Trophoblast cell (in vitro differentiated cells and primary cell): Measurements from ENCODE around the gene SMARCB1.

ENCODE experiments used
- DNase-seq, 2 donors: peaks; one replicate each; pipeline ENCODE4 v3.0.0-alpha.2; 2016
- H2AFZ ChIP-seq: 2 replicates; pipeline ENCODE4 v1.6.1; 2013; ENCODE audit warnings: low read length, moderate library complexity, mild to moderate bottlenecking; ENCODE audit not compliant: insufficient read depth, poor library complexity
- H2AK5ac ChIP-seq: 2 replicates; pipeline ENCODE4 v1.6.1; 2013; ENCODE audit warnings: mild to moderate bottlenecking, low read length
- H2BK120ac ChIP-seq: 2 replicates; pipeline ENCODE4 v1.6.1; 2013; ENCODE audit warnings: low read length, mild to moderate bottlenecking, moderate library complexity; ENCODE audit not compliant: insufficient read depth, poor library complexity
- H2BK12ac ChIP-seq: 2 replicates; pipeline ENCODE4 v1.6.1; 2013; ENCODE audit warnings: mild to moderate bottlenecking, low read length, moderate library complexity
- H2BK5ac ChIP-seq: 2 replicates; pipeline ENCODE4 v1.6.1; 2013; ENCODE audit warnings: low read length, low read depth, moderate library complexity, mild to moderate bottlenecking; ENCODE audit not compliant: poor library complexity
- H3K14ac ChIP-seq: 2 replicates; pipeline ENCODE4 v1.6.1; 2013; ENCODE audit warnings: mild to moderate bottlenecking, low read length
- H3K18ac ChIP-seq: 2 replicates; pipeline ENCODE4 v1.6.1; 2013; ENCODE audit warnings: mild to moderate bottlenecking, low read length
- H3K23ac ChIP-seq: 2 replicates; pipeline ENCODE4 v1.6.1; 2013; ENCODE audit warnings: low read length
- H3K27ac ChIP-seq: 2 replicates; pipeline ENCODE4 v1.5.1; 2013; ENCODE audit warnings: low read depth, mild to moderate bottlenecking, inconsistent platforms, low read length, moderate library complexity
- H3K27me3 ChIP-seq: 2 replicates; pipeline ENCODE4 v1.6.1; 2013; ENCODE audit warnings: inconsistent platforms, mild to moderate bottlenecking, low read length, moderate library complexity; ENCODE audit not compliant: insufficient read depth
- H3K36me3 ChIP-seq, 2 experiments: 1 replicate in 1 of 2; 2 replicates in 1 of 2; pipeline ENCODE4 v1.6.1; 2013; ENCODE audit warnings: low read length in 2 of 2, mild to moderate bottlenecking in 2 of 2, moderate library complexity in 1 of 2; ENCODE audit not compliant: insufficient read depth in 2 of 2, control insufficient read depth in 1 of 2
- H3K4ac ChIP-seq: 2 replicates; pipeline ENCODE4 v1.6.1; 2013; ENCODE audit warnings: low read depth, mild to moderate bottlenecking, low read length, moderate library complexity
- H3K4me1 ChIP-seq, 2 experiments: 1 replicate in 1 of 2; 2 replicates in 1 of 2; pipeline ENCODE4 v1.6.1; 2013; ENCODE audit warnings: low read length in 2 of 2, mild to moderate bottlenecking in 2 of 2, moderate library complexity in 1 of 2; ENCODE audit not compliant: insufficient read depth in 2 of 2, control insufficient read depth in 1 of 2
- H3K4me2 ChIP-seq: 2 replicates; pipeline ENCODE4 v1.6.1; 2013; ENCODE audit warnings: inconsistent platforms, mild to moderate bottlenecking, low read length, moderate library complexity
- H3K4me3 ChIP-seq: 2 replicates; pipeline ENCODE4 v1.5.1; 2013; ENCODE audit warnings: mild to moderate bottlenecking, low read depth, low read length, inconsistent platforms
- H3K79me1 ChIP-seq: one replicate; pipeline ENCODE4 v1.6.1; 2013; ENCODE audit warnings: low read length
- H3K79me2 ChIP-seq: 2 replicates; pipeline ENCODE4 v1.6.1; 2013; ENCODE audit warnings: low read length, mild to moderate bottlenecking; ENCODE audit not compliant: control insufficient read depth, insufficient read depth, poor library complexity
- H3K9ac ChIP-seq: 2 replicates; pipeline ENCODE4 v1.6.1; 2013; ENCODE audit warnings: mild to moderate bottlenecking, low read length
- H3K9me3 ChIP-seq: 2 replicates; pipeline ENCODE4 v1.6.1; 2013; ENCODE audit warnings: low read depth, mild to moderate bottlenecking, control low read depth, inconsistent platforms, low read length; ENCODE audit not compliant: insufficient read depth
- H4K12ac ChIP-seq: 2 replicates; pipeline ENCODE4 v1.6.1; 2013; ENCODE audit warnings: low read depth, mild to moderate bottlenecking, low read length, moderate library complexity
- H4K8ac ChIP-seq: 2 replicates; pipeline ENCODE4 v1.6.1; 2013; ENCODE audit warnings: low read depth, mild to moderate bottlenecking, low read length, moderate library complexity
- H4K91ac ChIP-seq: one replicate; pipeline ENCODE4 v1.6.1; 2013; ENCODE audit warnings: low read depth, mild to moderate bottlenecking, low read length, moderate library complexity
- WGBS: extraction: QIAGEN DNeasy Blood & Tissue Kit; methylation state at CpG from one replicate; pipeline ENCODE4 v1.1.7; 2013; ENCODE audit warnings: missing lambda C conversion rate; ENCODE audit not compliant: insufficient read length, insufficient coverage; ENCODE audit errors: extremely low coverage; 5-methylcytosine and 5-hydroxymethylcytosine counted together

SMARCB1 gene

GRCh38 chr22:23837496-23837859 lies 50.7 kb downstream of the SMARCB1 start:
- no peak overlapping the region for H3K9ac ChIP-seq
- H2BK5ac ChIP-seq, result no peak overlapping the region
- H3K4me1 ChIP-seq, result peaks cover 6 to 12% of the 10 kb centered on the region in 2 experiments
- peak; percentile 84 to 85 for DNase-seq
- no peaks in the 10 kb centered on the region for H3K27me3 ChIP-seq
- no CpG with 5 or more reads among the region's 12 CpGs for WGBS
- no peak overlapping the region for H3K4me2 ChIP-seq
- H3K14ac ChIP-seq, result no peak overlapping the region
- no peak overlapping the region for H3K4me3 ChIP-seq
- H3K27ac ChIP-seq, result no peak overlapping the region
- H3K36me3 ChIP-seq, result peaks cover 37 to 39% of the 10 kb centered on the region in 2 experiments
- H2AK5ac ChIP-seq, result no peak overlapping the region
- H4K8ac ChIP-seq, result no peak overlapping the region
- H3K18ac ChIP-seq, result no peak overlapping the region
- no peak overlapping the region for H4K12ac ChIP-seq
- no peak overlapping the region for H2AFZ ChIP-seq
- H3K79me2 ChIP-seq, result no peaks in the 10 kb centered on the region
- no peak overlapping the region for H2BK12ac ChIP-seq
- no peak overlapping the region for H3K4ac ChIP-seq
- no peaks in the 10 kb centered on the region for H3K79me1 ChIP-seq
- no peak overlapping the region for H4K91ac ChIP-seq
- no peak overlapping the region for H3K23ac ChIP-seq
- no peak overlapping the region for H2BK120ac ChIP-seq
- H3K9me3 ChIP-seq, result peaks cover 2% of the 10 kb centered on the region

- Histone ChIP-seq H4K12ac (no peak overlapping the region), H3K18ac (no peak overlapping the region), H3K9me3 (peaks cover 2% of the 10 kb centered on the region), H3K4me1 (peaks cover 6 to 12% of the 10 kb centered on the region in 2 experiments), H3K9ac (no peak overlapping the region), H4K8ac (no peak overlapping the region), H3K27me3 (no peaks in the 10 kb centered on the region), H3K27ac (no peak overlapping the region), H3K79me2 (no peaks in the 10 kb centered on the region), H3K79me1 (no peaks in the 10 kb centered on the region), H3K4me3 (no peak overlapping the region), H2AFZ (no peak overlapping the region), H2BK120ac (no peak overlapping the region), H3K14ac (no peak overlapping the region), H3K23ac (no peak overlapping the region), H4K91ac (no peak overlapping the region), H2BK12ac (no peak overlapping the region), H2AK5ac (no peak overlapping the region), H3K4me2 (peak overlapping the region; percentile 69), H3K4ac (no peak overlapping the region), H2BK5ac (no peak overlapping the region), H3K36me3 (peaks cover 31 to 33% of the 10 kb centered on the region in 2 experiments)
- no peak for DNase-seq
- WGBS, result no CpG with 5 or more reads among the region's 41 CpGs
These were observed 51.3 kb downstream of the SMARCB1 start for GRCh38 chr22:23837911-23838680.

GRCh38 chr22:23838681-23839468 lies 52.1 kb downstream of the SMARCB1 start, which contains the start of gene DERL3:
DERL3 (minus strand) TSS chr22:23839006; CDS start chr22:23838987, 19 bp downstream.
- no peak within 1 kb of the TSS for H3K18ac ChIP-seq
- peaks cover 23 to 25% of the 10 kb centered on the region in 2 experiments for H3K36me3 ChIP-seq
- H3K79me2 ChIP-seq, result no peaks in the 10 kb centered on the region
- H3K4me1 ChIP-seq, result peaks cover 6 to 12% of the 10 kb centered on the region in 2 experiments
- no peak within 1 kb of the TSS for H3K23ac ChIP-seq
- H3K9me3 ChIP-seq, result peaks cover 2% of the 10 kb centered on the region
- H3K9ac ChIP-seq, result no peak within 1 kb of the TSS
- peak within 1 kb of the TSS; percentile 71 for H3K4me3 ChIP-seq
- peak; percentile 99 for DNase-seq
- no peak within 1 kb of the TSS for H2BK5ac ChIP-seq
- no peak within 1 kb of the TSS for H4K8ac ChIP-seq
- no CpG with 5 or more reads among the region's 70 CpGs for WGBS
- no peak within 1 kb of the TSS for H3K14ac ChIP-seq
- H2AFZ ChIP-seq, result peak within 1 kb of the TSS; percentile 66
- H3K79me1 ChIP-seq, result no peaks in the 10 kb centered on the region
- no peak within 1 kb of the TSS for H4K91ac ChIP-seq
- H2BK120ac ChIP-seq, result no peak within 1 kb of the TSS
- H3K4me2 ChIP-seq, result peak within 1 kb of the TSS; percentile 69
- H2BK12ac ChIP-seq, result no peak within 1 kb of the TSS
- no peaks in the 10 kb centered on the region for H3K27me3 ChIP-seq
- no peak within 1 kb of the TSS for H3K27ac ChIP-seq
- no peak within 1 kb of the TSS for H4K12ac ChIP-seq
- H3K4ac ChIP-seq, result no peak within 1 kb of the TSS
- H2AK5ac ChIP-seq, result no peak within 1 kb of the TSS

- no peak overlapping the region for H3K4me3 ChIP-seq
- no peak overlapping the region for H3K18ac ChIP-seq
- no peak overlapping the region for H3K4me2 ChIP-seq
- H3K79me1 ChIP-seq, result no peaks in the 10 kb centered on the region
- H2AFZ ChIP-seq, result no peak overlapping the region
- H3K9ac ChIP-seq, result no peak overlapping the region
- peaks cover 14 to 16% of the 10 kb centered on the region in 2 experiments for H3K36me3 ChIP-seq
- no peak overlapping the region for H2BK120ac ChIP-seq
- no peak overlapping the region for H4K12ac ChIP-seq
- H3K79me2 ChIP-seq, result no peaks in the 10 kb centered on the region
- no peak overlapping the region for H4K91ac ChIP-seq
- peaks cover 6 to 12% of the 10 kb centered on the region in 2 experiments for H3K4me1 ChIP-seq
- H3K4ac ChIP-seq, result no peak overlapping the region
- H4K8ac ChIP-seq, result no peak overlapping the region
- no peak overlapping the region for H3K14ac ChIP-seq
- H2BK12ac ChIP-seq, result no peak overlapping the region
- no peak overlapping the region for H2BK5ac ChIP-seq
- H2AK5ac ChIP-seq, result no peak overlapping the region
- no CpG with 5 or more reads among the region's 7 CpGs for WGBS
- H3K9me3 ChIP-seq, result peaks cover 2% of the 10 kb centered on the region
- no peak overlapping the region for H3K23ac ChIP-seq
- no peaks in the 10 kb centered on the region for H3K27me3 ChIP-seq
- no peak overlapping the region for H3K27ac ChIP-seq
- no peak for DNase-seq
These were observed 53.3 kb downstream of the SMARCB1 start for GRCh38 chr22:23840026-23840425.
